ENCODE measurements around the gene LIN37. TPM values are rescaled to one million over a fixed set of nuclear protein-coding genes. Genes with fewer than 3 reads are reported as not detected.
"Not testable (repeated sequence)": the region's sequence is repeated elsewhere in the genome, so short reads cannot be mapped to it uniquely, and the experiment has no call there.

The LIN37 gene
- total RNA-seq, 2 experiments from 2014 or later: 10.5 to 12.4 TPM

DNA sequence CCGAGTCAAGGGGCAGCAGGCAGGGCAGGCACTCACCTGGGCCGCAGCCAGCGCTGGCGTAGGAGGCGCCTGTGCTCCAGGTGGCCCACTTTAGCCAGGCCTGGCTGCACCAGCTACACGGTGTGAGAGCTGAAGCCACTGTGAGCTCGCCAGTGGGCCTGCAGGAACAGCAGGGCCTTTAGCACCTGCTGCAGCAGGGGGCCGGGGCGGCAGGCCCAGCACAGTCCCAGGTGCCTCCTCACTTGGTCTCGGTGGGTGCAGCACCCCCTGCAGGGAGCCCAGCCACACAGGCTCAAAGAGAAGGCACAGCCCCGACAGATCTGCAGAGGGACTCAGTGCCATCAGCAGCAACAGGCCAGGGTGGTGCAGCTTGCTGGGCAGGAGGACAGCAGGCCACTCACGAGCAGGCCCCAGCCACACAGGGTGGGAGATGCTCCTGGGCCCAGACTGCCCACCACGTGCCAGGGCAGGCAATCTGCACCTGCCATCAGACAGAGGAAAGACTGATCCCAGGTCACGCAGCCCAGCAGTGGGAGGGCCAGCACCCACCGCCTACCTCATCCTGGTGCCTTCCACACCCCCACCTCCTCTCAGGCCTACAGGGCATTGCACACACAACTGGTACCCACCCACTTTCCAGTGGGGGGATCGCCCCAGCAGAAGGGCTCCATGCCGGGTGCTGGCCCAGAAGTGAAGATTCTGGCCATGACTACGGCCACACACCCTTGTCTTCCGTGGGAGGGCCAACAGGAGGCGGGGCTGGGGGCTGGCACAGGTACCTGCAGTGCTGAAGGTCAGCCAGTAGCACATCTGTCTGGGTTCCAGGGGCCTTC, 42.8 kb downstream of the LIN37 start:
- Mint-ChIP-seq H3K36me3 (ENCODE audit: low read depth) (no peaks in the 10 kb centered on the region), H3K9me3 (ENCODE audit: insufficient read depth) (no peaks in the 10 kb centered on the region)
- CTCF ChIA-PET: interaction anchor here (1.0 kb wide), 1 partner anchor 140 kb away, joined by 4 read pairs; no protein-coding TSS in a partner anchor

GRCh38 chr19:35791814-35792279, 43.5 kb downstream of the LIN37 start:
- Mint-ChIP-seq H3K4me3 (no peak overlapping the region), H3K27me3 (ENCODE audit: low read depth) (peaks cover 14% of the 10 kb centered on the region), H3K9me3 (ENCODE audit: insufficient read depth) (no peaks in the 10 kb centered on the region), H3K27ac (no peak overlapping the region), H3K36me3 (ENCODE audit: low read depth) (no peaks in the 10 kb centered on the region), H3K4me1 (ENCODE audit: low read depth) (no peaks in the 10 kb centered on the region)
- POLR2A ChIA-PET: no interaction called here
- CTCF ChIA-PET: no interaction called here
- ATAC-seq (no peak), DNase-seq (no peak)

More for the DNA sequence above, 42.8 kb downstream of the LIN37 start:
- POLR2A ChIA-PET: no interaction called here
- peak; percentile 36 for DNase-seq
- peak; percentile 43 for ATAC-seq
- Mint-ChIP-seq H3K4me1 (ENCODE audit: low read depth) (no peaks in the 10 kb centered on the region), H3K4me3 (no peak overlapping the region), H3K27me3 (ENCODE audit: low read depth) (peaks cover 8% of the 10 kb centered on the region), H3K27ac (no peak overlapping the region)

- ChIA-PET CTCF (no interaction called here), POLR2A (no interaction called here)
- Mint-ChIP-seq H3K9me3 (ENCODE audit: insufficient read depth) (no peaks in the 10 kb centered on the region), H3K4me3 (no peak overlapping the region), H3K27ac (no peak overlapping the region), H3K4me1 (ENCODE audit: low read depth) (no peaks in the 10 kb centered on the region), H3K27me3 (ENCODE audit: low read depth) (peaks cover 18% of the 10 kb centered on the region), H3K36me3 (ENCODE audit: low read depth) (no peaks in the 10 kb centered on the region)
- ATAC-seq (no peak), DNase-seq (no peak)
These were observed 43.9 kb downstream of the LIN37 start for GRCh38 chr19:35792312-35792711.

DNA sequence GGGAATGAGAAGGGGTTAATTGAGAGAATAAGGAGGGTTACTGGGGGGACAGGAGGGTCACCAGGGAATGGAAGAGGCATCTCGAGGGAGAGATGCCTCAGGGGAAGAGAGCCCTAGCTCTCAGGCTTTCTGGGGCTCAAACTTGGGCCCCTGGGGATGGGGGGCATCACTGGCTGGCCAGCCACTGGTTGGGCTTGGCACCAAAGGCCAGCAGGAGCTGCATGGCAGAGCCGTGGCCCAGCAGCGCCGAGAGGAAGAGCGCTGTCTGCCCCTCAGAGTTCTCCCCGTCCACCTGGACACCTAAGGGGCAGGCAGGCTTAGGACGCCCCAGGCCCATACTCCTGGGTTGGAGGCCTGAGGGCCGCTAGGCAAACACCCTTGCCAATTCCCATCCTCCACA, 44.5 kb downstream of the LIN37 start:
- peaks cover 23% of the 10 kb centered on the region for H3K27me3 Mint-ChIP-seq (ENCODE audit: low read depth)
- CTCF ChIA-PET: no interaction called here
- no peak for ATAC-seq

DNA sequence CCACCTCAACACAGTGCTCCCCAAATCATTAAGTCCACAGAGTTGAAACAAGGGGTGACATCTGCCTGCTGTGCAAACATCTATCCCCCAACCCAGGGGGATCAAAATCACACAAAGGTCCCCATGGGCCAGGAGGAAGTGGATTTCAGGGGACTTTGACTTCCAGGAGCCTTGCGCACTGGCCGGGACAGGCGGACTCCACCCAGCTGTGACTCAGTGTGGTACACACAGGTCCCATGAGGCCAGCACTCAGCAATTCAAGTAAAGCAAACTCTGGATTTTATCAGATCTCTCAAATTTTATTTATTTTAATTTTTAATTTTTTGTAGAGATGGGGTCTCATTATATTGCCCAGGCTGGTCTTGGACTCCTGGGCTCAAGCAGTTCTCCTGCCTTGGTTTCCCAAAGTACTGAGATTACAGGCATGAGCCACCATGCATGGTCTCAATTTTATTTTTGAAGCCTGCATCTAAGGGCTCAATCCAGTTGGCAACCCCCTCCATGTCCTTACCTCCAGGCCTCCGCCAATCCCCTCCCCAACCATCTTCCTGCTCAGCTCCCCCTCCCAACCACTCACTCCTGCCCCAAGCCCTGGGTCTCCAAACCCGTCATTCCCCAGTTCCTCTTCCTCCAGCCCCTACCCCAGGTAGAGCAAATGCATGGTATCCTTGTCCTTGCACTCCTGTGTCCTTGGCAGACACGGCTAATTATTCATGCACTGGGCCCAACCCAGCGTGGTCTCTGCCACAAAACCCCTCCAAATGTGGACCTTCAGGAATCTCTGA, 45.2 kb downstream of the LIN37 start:
- ATAC-seq (no peak), DNase-seq (no peak)
- Mint-ChIP-seq H3K36me3 (ENCODE audit: low read depth) (no peaks in the 10 kb centered on the region), H3K27ac (no peak overlapping the region), H3K4me1 (ENCODE audit: low read depth) (peaks cover 2% of the 10 kb centered on the region), H3K27me3 (ENCODE audit: low read depth) (peaks cover 27% of the 10 kb centered on the region), H3K4me3 (no peak overlapping the region), H3K9me3 (ENCODE audit: insufficient read depth) (no peaks in the 10 kb centered on the region)
- POLR2A ChIA-PET: no interaction called here
- CTCF ChIA-PET: no interaction called here

More for the DNA sequence above, 44.5 kb downstream of the LIN37 start:
- no peaks in the 10 kb centered on the region for H3K36me3 Mint-ChIP-seq (ENCODE audit: low read depth)
- H3K4me1 Mint-ChIP-seq (ENCODE audit: low read depth): peaks cover 2% of the 10 kb centered on the region
- H3K4me3 Mint-ChIP-seq: no peak overlapping the region
- no peak overlapping the region for H3K27ac Mint-ChIP-seq
- H3K9me3 Mint-ChIP-seq (ENCODE audit: insufficient read depth): no peaks in the 10 kb centered on the region
- POLR2A ChIA-PET: no interaction called here
- no peak for DNase-seq

GRCh38 chr19:35795564-35795963, 47.2 kb downstream of the LIN37 start:
- ATAC-seq; DNase-seq; POLR2A ChIA-PET; H3K4me3 Mint-ChIP-seq; H3K4me1 Mint-ChIP-seq (ENCODE audit: low read depth); H3K36me3 Mint-ChIP-seq (ENCODE audit: low read depth); H3K27ac Mint-ChIP-seq; H3K9me3 Mint-ChIP-seq (ENCODE audit: insufficient read depth); CTCF ChIA-PET: not testable (repeated sequence)
- peaks cover 29% of the 10 kb centered on the region for H3K27me3 Mint-ChIP-seq (ENCODE audit: low read depth)

- Mint-ChIP-seq H3K4me1 (ENCODE audit: low read depth) (peaks cover 2% of the 10 kb centered on the region), H3K9me3 (ENCODE audit: insufficient read depth) (no peaks in the 10 kb centered on the region), H3K27ac (no peak overlapping the region), H3K27me3 (ENCODE audit: low read depth) (peaks cover 32% of the 10 kb centered on the region), H3K36me3 (ENCODE audit: low read depth) (no peaks in the 10 kb centered on the region), H3K4me3 (no peak overlapping the region)
- DNase-seq: no peak
- POLR2A ChIA-PET: no interaction called here
- no peak for ATAC-seq
- CTCF ChIA-PET: interaction anchor here (0.7 kb wide), 1 partner anchor 104 kb away, joined by 3 read pairs; no protein-coding TSS in a partner anchor
These were observed 48.5 kb downstream of the LIN37 start for GRCh38 chr19:35796645-35797542.

GRCh38 chr19:35797663-35798062, 49.3 kb downstream of the LIN37 start:
- Mint-ChIP-seq H3K9me3 (ENCODE audit: insufficient read depth) (no peaks in the 10 kb centered on the region), H3K4me3 (no peak overlapping the region), H3K36me3 (ENCODE audit: low read depth) (no peaks in the 10 kb centered on the region), H3K27me3 (ENCODE audit: low read depth) (peaks cover 31% of the 10 kb centered on the region), H3K4me1 (ENCODE audit: low read depth) (peaks cover 2% of the 10 kb centered on the region), H3K27ac (no peak overlapping the region)
- ChIA-PET CTCF (no interaction called here), POLR2A (no interaction called here)
- DNase-seq: no peak
- no peak for ATAC-seq

- no peaks in the 10 kb centered on the region for H3K36me3 Mint-ChIP-seq (ENCODE audit: low read depth)
- no peak overlapping the region for H3K4me3 Mint-ChIP-seq
- ChIA-PET POLR2A (no interaction called here), CTCF (no interaction called here)
- DNase-seq: no peak
- no peak overlapping the region for H3K27ac Mint-ChIP-seq
- H3K4me1 Mint-ChIP-seq (ENCODE audit: low read depth): peaks cover 15% of the 10 kb centered on the region
- ATAC-seq: no peak
- no peaks in the 10 kb centered on the region for H3K9me3 Mint-ChIP-seq (ENCODE audit: insufficient read depth)
- peaks cover 19% of the 10 kb centered on the region for H3K27me3 Mint-ChIP-seq (ENCODE audit: low read depth)
These were observed 53.5 kb downstream of the LIN37 start for GRCh38 chr19:35801828-35802227.
